Dendritic cell treated with granulocyte-macrophage colony-stimulating factor and Interleukin-4, amounts not matched to agents 40 ng/mL and 50 ng/mL, for 4 days (primary cell): ENCODE measurements around the gene SRGN.

ENCODE experiments used
- H3K27ac Mint-ChIP-seq: one replicate; pipeline ENCODE4 v1.8.0; 2022; ENCODE audit warnings: mild to moderate bottlenecking, mixed read lengths
- H3K27me3 Mint-ChIP-seq: one replicate; pipeline ENCODE4 v1.8.0; 2022; ENCODE audit warnings: mild to moderate bottlenecking, mixed read lengths
- H3K36me3 Mint-ChIP-seq: one replicate; pipeline ENCODE4 v1.8.0; 2022; ENCODE audit warnings: low read depth, mixed read lengths
- H3K4me1 Mint-ChIP-seq: one replicate; pipeline ENCODE4 v1.8.0; 2022; ENCODE audit warnings: low read depth, mixed read lengths
- H3K4me3 Mint-ChIP-seq: one replicate; pipeline ENCODE4 v1.8.0; 2022; ENCODE audit warnings: mild to moderate bottlenecking, moderate library complexity, mixed read lengths
- H3K9me3 Mint-ChIP-seq: one replicate; pipeline ENCODE4 v1.8.0; 2022; ENCODE audit warnings: mixed read lengths
- intact Hi-C: fragments of 100-400 bp; cut with micrococcal nuclease; formaldehyde crosslinking; loops from one replicate; pipeline ENCODE4 v1.15.0; 2022

SRGN gene

DNA sequence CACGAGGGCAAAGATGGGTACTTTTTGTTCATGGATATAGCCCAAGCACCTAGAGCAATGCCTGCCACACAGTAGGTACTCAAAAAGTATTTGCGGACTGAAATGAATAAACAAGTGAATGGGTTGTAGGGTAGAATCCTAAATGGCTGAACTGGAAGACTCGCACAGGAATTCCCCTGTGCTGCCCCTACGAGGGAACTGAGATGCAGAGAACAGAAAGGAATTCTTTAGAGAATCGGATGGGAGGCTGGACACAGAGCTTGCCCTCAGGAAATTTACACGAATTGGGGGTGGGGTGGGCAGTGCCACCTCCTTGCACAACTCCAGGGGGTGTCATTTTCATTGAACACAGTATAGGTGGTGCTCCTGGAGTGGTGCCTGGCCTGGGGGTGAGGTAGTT lies 35.2 kb upstream of the SRGN start:
- Mint-ChIP-seq H3K4me3 (no peak overlapping the region), H3K9me3 (no peaks in the 10 kb centered on the region), H3K27ac (peak overlapping the region; percentile 99), H3K27me3 (no peaks in the 10 kb centered on the region), H3K4me1 (peaks cover 94% of the 10 kb centered on the region), H3K36me3 (no peaks in the 10 kb centered on the region)
- intact Hi-C loops: no loop called here

GRCh38 chr10:69055241-69055640 lies 32.7 kb upstream of the SRGN start:
- intact Hi-C loops: no loop called here
- Mint-ChIP-seq H3K4me3 (no peak overlapping the region), H3K27me3 (no peaks in the 10 kb centered on the region), H3K9me3 (no peaks in the 10 kb centered on the region), H3K36me3 (no peaks in the 10 kb centered on the region), H3K27ac (peak overlapping the region; percentile 94), H3K4me1 (peaks cover 80% of the 10 kb centered on the region)

DNA sequence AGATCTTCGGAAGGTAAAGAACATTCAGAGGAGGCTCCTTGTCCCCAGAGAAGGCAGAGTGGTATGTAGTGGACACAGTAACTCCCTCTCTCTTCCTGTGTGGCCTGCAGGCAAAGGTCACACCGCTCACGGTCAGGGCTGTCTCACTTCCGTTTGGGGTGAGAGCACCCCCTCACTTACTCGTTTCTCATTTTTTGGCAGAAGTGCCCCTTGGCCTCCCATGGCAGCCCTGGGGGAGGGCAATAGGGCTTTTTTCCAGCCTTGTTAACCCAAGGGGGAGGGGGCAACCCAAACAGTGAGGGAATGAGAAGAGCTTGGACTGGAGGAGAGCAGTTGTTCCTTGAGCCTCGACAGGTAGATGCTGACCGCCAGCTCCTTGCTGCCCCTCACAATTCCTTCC lies 31.8 kb upstream of the SRGN start:
- Mint-ChIP-seq H3K27me3 (no peaks in the 10 kb centered on the region), H3K9me3 (no peaks in the 10 kb centered on the region), H3K4me3 (peak overlapping the region; percentile 57), H3K36me3 (no peaks in the 10 kb centered on the region), H3K27ac (peak overlapping the region; percentile 94), H3K4me1 (peaks cover 75% of the 10 kb centered on the region)
- intact Hi-C loops: no loop called here

DNA sequence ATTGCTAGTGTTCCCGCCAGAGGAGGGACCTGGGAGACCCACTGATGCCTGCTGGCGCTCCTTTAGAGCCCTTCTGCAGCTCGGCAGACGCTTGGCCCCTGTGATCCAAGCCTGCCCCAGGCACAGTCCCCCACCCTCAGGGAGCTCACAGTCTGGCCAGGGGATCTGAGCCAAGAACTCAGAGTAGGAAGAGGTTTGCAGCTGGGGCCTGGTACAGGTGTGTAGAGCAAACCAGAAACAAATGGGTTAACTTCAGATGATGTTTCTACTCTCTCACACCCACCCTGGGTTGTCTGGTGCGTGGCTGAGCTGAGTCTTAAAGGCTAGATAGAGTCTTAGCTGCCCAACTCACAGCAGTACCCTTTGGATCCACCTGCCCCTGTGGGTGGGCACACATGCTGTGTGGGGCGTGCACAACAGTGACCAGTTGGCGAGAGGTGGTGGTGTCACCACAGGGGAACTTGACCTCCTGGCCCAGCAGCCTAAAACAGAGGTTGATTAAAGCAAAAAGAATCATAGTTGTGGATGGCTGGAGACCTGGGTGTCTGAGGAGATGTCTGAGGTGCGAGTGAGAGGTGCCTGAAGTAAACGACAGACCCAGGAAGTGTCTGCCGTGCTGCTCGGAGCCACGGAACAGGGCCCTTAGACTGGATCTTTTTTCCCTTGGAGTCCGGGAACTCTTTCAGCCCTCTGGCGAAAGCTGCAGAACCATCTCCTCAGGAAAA lies 31.2 kb upstream of the SRGN start:
- Mint-ChIP-seq H3K4me1 (peaks cover 75% of the 10 kb centered on the region), H3K4me3 (peak overlapping the region; percentile 57), H3K9me3 (no peaks in the 10 kb centered on the region), H3K27me3 (no peaks in the 10 kb centered on the region), H3K36me3 (no peaks in the 10 kb centered on the region), H3K27ac (peak overlapping the region; percentile 94)
- intact Hi-C loops: no loop called here

DNA sequence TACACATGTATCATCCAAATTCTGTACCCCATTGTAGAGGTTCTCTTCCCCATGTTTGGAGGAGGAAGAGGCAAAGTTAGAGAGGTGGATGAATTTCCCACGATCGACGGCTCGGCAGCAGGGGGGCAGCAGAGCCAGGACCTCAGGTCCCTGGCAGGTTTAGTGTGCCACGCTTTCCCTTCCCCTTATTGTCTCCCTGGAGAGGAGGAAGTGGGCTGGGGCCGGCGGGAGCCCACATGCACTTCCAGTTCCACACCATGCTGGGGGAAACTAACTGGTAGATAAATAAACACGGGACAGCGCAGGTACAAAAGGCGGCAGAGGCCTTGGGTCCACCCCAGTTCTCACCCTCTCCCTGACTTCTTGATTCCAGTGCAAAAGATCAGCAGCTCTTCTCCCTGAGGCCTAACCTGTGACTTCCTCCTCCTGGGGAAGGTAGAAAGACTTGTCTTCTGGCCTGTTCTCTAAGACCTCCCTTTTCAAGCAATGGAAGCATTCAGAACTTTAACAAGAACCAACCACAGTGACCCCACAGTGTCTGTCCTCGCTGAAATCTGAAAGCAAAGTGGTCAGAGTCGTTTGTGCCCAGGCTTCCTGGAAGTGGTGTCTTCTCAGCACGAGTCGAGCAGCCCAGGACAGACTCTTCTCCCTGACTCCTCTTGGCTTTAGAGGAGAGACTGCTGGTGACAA lies 30.5 kb upstream of the SRGN start:
- H3K36me3 Mint-ChIP-seq: no peaks in the 10 kb centered on the region
- no peaks in the 10 kb centered on the region for H3K27me3 Mint-ChIP-seq

GRCh38 chr10:69057951-69058297 lies 30.0 kb upstream of the SRGN start:
- Mint-ChIP-seq H3K36me3 (no peaks in the 10 kb centered on the region), H3K4me1 (peaks cover 75% of the 10 kb centered on the region), H3K4me3 (peak overlapping the region; percentile 57), H3K9me3 (no peaks in the 10 kb centered on the region), H3K27ac (peak overlapping the region; percentile 94), H3K27me3 (no peaks in the 10 kb centered on the region)
- intact Hi-C loops: no loop called here

More for the DNA sequence above, 30.5 kb upstream of the SRGN start:
- peaks cover 75% of the 10 kb centered on the region for H3K4me1 Mint-ChIP-seq
- peak overlapping the region; percentile 57 for H3K4me3 Mint-ChIP-seq
- peak overlapping the region; percentile 94 for H3K27ac Mint-ChIP-seq
- intact Hi-C loops: no loop called here
- H3K9me3 Mint-ChIP-seq: no peaks in the 10 kb centered on the region

DNA sequence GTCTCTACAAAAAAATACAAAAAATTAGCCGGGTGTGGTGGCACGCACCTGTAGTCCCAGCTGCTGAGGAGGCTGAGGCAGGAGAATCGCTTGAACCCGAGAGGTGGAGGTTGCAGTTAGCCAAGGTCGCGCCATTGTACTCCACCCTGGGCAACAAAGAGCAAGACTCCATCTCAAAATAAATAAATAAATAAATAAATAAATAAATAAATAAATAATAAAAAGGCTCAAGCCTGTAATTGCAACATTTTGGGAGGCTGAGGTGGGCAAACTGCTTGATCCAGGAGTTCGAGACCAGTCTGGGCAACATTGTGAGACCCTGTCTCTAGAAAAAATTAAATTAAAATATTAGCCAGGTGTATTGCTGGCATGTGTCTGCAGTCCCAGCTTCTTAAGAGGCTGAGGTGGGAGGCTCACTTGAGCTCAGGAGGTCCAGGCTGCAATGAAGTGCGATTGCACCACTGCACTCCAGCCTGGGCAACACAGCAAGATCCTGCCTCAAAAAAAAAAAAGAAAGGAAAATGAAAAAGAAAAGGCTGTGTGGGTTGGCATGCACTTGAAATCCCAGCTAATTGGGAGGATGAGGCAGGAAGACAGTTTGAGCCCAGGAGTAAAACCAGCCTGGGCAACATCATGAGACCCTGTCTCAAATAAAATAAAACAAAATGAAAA lies 27.6 kb upstream of the SRGN start:
- Mint-ChIP-seq H3K27me3 (no peaks in the 10 kb centered on the region), H3K4me1 (peaks cover 73% of the 10 kb centered on the region), H3K36me3 (no peaks in the 10 kb centered on the region), H3K4me3 (no peak overlapping the region), H3K27ac (peak overlapping the region; percentile 89), H3K9me3 (no peaks in the 10 kb centered on the region)
- intact Hi-C loops: loop anchor here (2.0 kb wide), 1 partner anchor 15 kb away; no protein-coding TSS in a partner anchor

DNA sequence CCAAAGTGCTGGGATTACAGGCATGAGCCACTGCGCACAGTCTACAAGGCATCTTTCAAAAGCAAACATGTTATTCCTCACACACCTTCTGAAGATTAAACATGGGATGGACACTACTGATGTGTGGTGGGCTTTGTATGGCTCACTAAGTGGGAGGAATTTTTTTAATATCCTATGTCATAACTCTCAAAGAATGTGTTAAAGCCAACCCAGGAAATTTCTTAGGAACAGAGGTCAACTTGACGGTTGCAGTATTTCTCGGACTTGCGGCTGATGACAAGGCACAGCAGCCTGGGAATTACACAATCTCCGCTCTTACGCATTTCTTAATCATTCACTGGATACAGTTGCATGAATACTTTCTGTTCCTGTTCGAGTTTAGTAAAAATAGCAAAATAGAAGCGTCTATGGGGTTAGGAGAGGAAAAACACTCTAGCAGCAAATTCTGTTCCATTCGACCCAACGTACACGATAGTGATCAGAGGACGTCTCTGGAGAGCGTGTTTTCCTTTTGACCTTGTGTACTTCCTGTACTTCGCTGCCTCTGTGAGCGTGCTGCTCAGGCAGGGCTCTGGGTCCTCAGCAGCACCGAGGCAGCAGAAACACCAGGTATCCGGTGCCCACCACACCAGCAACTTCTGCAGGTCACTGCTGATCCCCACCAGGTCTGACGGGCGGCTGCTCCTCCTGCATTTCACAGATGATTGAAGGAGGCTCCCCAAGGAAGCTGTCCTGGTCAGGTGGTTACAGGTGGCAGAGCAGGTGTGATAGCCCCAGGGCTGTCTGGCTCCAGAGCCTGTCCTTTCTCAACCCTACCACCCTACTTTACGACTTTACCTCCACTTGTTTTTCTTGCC lies 26.4 kb upstream of the SRGN start:
- H3K9me3 Mint-ChIP-seq: no peaks in the 10 kb centered on the region
- H3K27ac Mint-ChIP-seq: peak overlapping the region; percentile 89
- intact Hi-C loops: loop anchor here (1.0 to 2.0 kb wide), 3 partner anchors 10 to 27 kb away; partner anchors contain the start of gene SRGN
- H3K4me3 Mint-ChIP-seq: peak overlapping the region; percentile 58
- peaks cover 73% of the 10 kb centered on the region for H3K4me1 Mint-ChIP-seq
- no peaks in the 10 kb centered on the region for H3K27me3 Mint-ChIP-seq
- no peaks in the 10 kb centered on the region for H3K36me3 Mint-ChIP-seq

DNA sequence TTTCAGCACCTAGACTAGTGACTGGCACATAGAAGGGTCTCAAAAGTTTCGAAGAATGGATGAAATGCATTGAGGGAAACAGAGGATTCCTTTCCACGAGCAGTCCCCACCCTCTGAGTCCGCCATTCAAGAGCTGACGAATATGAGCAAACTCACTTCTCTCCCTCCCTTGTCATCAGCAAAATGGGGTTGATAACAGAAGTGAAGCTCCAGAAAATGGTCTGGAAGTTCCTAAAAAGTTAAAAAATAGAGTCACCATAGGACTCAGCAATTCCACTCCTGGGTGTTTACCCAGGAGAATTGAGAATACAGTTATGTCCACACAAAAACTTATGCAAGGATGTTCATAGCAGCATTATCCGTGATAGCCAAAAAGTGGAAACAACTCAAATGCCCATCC lies 25.0 kb upstream of the SRGN start:
- H3K36me3 Mint-ChIP-seq: no peaks in the 10 kb centered on the region
- no peaks in the 10 kb centered on the region for H3K9me3 Mint-ChIP-seq
- H3K4me3 Mint-ChIP-seq: no peak overlapping the region
- H3K4me1 Mint-ChIP-seq: peaks cover 59% of the 10 kb centered on the region
- no peaks in the 10 kb centered on the region for H3K27me3 Mint-ChIP-seq
- intact Hi-C loops: no loop called here
- H3K27ac Mint-ChIP-seq: peak overlapping the region; percentile 94

- Mint-ChIP-seq H3K36me3 (no peaks in the 10 kb centered on the region), H3K4me1 (peaks cover 64% of the 10 kb centered on the region), H3K27ac (peak overlapping the region; percentile 94), H3K9me3 (no peaks in the 10 kb centered on the region), H3K4me3 (peak overlapping the region; percentile 18), H3K27me3 (no peaks in the 10 kb centered on the region)
- intact Hi-C loops: no loop called here
These were observed 23.1 kb upstream of the SRGN start for GRCh38 chr10:69064762-69065328.

- H3K4me1 Mint-ChIP-seq: peaks cover 67% of the 10 kb centered on the region
These were observed 22.2 kb upstream of the SRGN start for GRCh38 chr10:69065406-69066361.

GRCh38 chr10:69067189-69067588 lies 20.7 kb upstream of the SRGN start:
- intact Hi-C loops: no loop called here
- no peaks in the 10 kb centered on the region for H3K9me3 Mint-ChIP-seq
- no peak overlapping the region for H3K4me3 Mint-ChIP-seq
- H3K36me3 Mint-ChIP-seq: no peaks in the 10 kb centered on the region
- H3K27me3 Mint-ChIP-seq: no peaks in the 10 kb centered on the region
- H3K27ac Mint-ChIP-seq: no peak overlapping the region
- H3K4me1 Mint-ChIP-seq: peaks cover 60% of the 10 kb centered on the region

More at GRCh38 chr10:69065406-69066361, 22.2 kb upstream of the SRGN start:
- intact Hi-C loops: no loop called here
- H3K27me3 Mint-ChIP-seq: no peaks in the 10 kb centered on the region
- H3K4me3 Mint-ChIP-seq: peak overlapping the region; percentile 24
- peak overlapping the region; percentile 94 for H3K27ac Mint-ChIP-seq
- no peaks in the 10 kb centered on the region for H3K36me3 Mint-ChIP-seq
- H3K9me3 Mint-ChIP-seq: no peaks in the 10 kb centered on the region
